Spleen (tissue), 7 donors: ENCODE results near the gene LPCAT1.
"Not testable (repeated sequence)": the region's sequence is repeated elsewhere in the genome, so short reads cannot be mapped to it uniquely, and the experiment has no call there.

ENCODE experiments used
- POLR2A ChIP-seq, 3 donors: fragments of 450-650 bp; IDR thresholded peaks; one replicate each; pipeline ENCODE4 v1.5.1; 2017; ENCODE audit warnings: antibody characterized with exemption in 3 of 3, mild to moderate bottlenecking in 1 of 3
- POLR2AphosphoS5 ChIP-seq, 3 donors: sonication (generic); formaldehyde crosslinking; IDR thresholded peaks; one replicate each; pipeline ENCODE4 v1.5.1; 2017; ENCODE audit warnings: antibody characterized with exemption in 3 of 3
- TF ChIP-seq, protein P1 (sequence below), 11 experiments: fragments of 200-600 bp in 7 of 11; fragments of 450-650 bp in 4 of 11; sonication (generic) in 4 of 11; IDR thresholded peaks in 8 of 11; conservative IDR thresholded peaks in 3 of 11; 1 replicate in 7 of 11; 2 replicates in 4 of 11; pipeline versions ENCODE4 v1.4.0 to v1.8.0; 2016 to 2021; ENCODE audit warnings: antibody characterized with exemption in 11 of 11, inconsistent platforms in 4 of 11, mild to moderate bottlenecking in 1 of 11
- donor health status: DM: no; HTN: no; CAD: no; lungs with moderate emphysema.
- donor health status: DM: no; HTN: no; CAD: no.
- donor health status: DM: no; HTN: no; CAD: no.

DNA sequence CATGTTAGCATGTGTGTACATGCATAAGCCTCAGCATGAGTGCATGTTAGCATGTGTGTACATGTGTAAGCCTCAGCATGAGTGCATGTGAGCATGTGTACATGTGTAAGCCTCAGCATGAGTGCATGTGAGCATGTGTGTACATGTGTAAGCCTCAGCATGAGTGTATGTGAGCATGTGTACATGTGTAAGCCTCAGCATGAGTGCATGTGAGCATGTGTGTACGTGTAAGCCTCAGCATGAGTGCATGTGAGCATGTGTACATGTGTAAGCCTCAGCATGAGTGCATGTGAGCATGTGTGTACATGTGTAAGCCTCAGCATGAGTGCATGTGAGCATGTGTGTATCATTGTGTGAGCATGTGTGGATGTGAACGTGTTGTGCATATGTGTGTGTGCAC, 64.3 kb downstream of the LPCAT1 start:
- TF ChIP-seq, protein P1, sequence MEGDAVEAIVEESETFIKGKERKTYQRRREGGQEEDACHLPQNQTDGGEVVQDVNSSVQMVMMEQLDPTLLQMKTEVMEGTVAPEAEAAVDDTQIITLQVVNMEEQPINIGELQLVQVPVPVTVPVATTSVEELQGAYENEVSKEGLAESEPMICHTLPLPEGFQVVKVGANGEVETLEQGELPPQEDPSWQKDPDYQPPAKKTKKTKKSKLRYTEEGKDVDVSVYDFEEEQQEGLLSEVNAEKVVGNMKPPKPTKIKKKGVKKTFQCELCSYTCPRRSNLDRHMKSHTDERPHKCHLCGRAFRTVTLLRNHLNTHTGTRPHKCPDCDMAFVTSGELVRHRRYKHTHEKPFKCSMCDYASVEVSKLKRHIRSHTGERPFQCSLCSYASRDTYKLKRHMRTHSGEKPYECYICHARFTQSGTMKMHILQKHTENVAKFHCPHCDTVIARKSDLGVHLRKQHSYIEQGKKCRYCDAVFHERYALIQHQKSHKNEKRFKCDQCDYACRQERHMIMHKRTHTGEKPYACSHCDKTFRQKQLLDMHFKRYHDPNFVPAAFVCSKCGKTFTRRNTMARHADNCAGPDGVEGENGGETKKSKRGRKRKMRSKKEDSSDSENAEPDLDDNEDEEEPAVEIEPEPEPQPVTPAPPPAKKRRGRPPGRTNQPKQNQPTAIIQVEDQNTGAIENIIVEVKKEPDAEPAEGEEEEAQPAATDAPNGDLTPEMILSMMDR (IDR thresholded peaks at IDR 0.05 in 8 of 11, conservative IDR thresholded peaks at IDR 0.05 in 3 of 11) = not testable (repeated sequence)
- TF ChIP-seq POLR2AphosphoS5, POLR2A (IDR thresholded peaks at IDR 0.05): not testable (repeated sequence)
